IMR-90 (cell line): ENCODE data around the gene CHMP4A. TPM values are rescaled to one million over a fixed set of nuclear protein-coding genes. Genes with fewer than 3 reads are reported as not detected.

Source experiments
- ATAC-seq: fragments of 200-7000 bp; cut with Tn5 transposase; 2 replicates; pipeline ENCODE4 v1.9.1; 2020; ENCODE audit warnings: low read depth, mild to moderate bottlenecking, moderate library complexity
- BruUV-seq: library from RNA; stranded (reverse); fragments of 400-500 nt; replicated peaks from 2 replicates; lab custom pipeline; 2021; lab: Mats Ljungman, UMichigan
- CTCF ChIA-PET: fragments of 300-600 bp; formaldehyde crosslinking; extraction: SDS; loops from one replicate; lab custom pipeline; 2021; ENCODE audit warnings: antibody characterized with exemption; lab: Yijun Ruan, JAX
- POLR2A ChIA-PET: fragments of 300-600 bp; sonication (Branson Sonifier 250); formaldehyde crosslinking; loops from one replicate; lab custom pipeline; 2022; ENCODE audit warnings: antibody characterized with exemption; ENCODE audit not compliant: unreplicated experiment; lab: Charles Lee
- DNase-seq: peaks from one replicate; pipeline ENCODE4 v3.0.0; 2013
- H2AFZ ChIP-seq: replicated peaks from 2 replicates; pipeline ENCODE3; 2013; ENCODE audit warnings: low read length, mild to moderate bottlenecking; ENCODE audit not compliant: poor library complexity
- H2AK5ac ChIP-seq: 2 replicates; pipeline ENCODE4 v1.6.1; 2013; ENCODE audit warnings: low read depth, low read length, inconsistent platforms
- H2AK9ac ChIP-seq: replicated peaks from 2 replicates; pipeline ENCODE3; 2013; ENCODE audit warnings: mild to moderate bottlenecking, low read depth, low read length, moderate library complexity; ENCODE audit not compliant: poor library complexity
- H2BK120ac ChIP-seq: 2 replicates; pipeline ENCODE4 v1.6.1; 2013; ENCODE audit warnings: low read depth, low read length, inconsistent platforms
- H2BK15ac ChIP-seq: 3 replicates; pipeline ENCODE4 v1.6.1; 2013; ENCODE audit warnings: low read depth, low read length, inconsistent platforms
- H2BK20ac ChIP-seq: 2 replicates; pipeline ENCODE4 v1.6.1; 2013; ENCODE audit warnings: low read depth, mild to moderate bottlenecking, inconsistent platforms, low read length, moderate library complexity
- H2BK5ac ChIP-seq: 2 replicates; pipeline ENCODE4 v1.6.1; 2013; ENCODE audit warnings: mild to moderate bottlenecking, low read depth, low read length, inconsistent platforms; ENCODE audit not compliant: poor library complexity, severe bottlenecking
- H3K14ac ChIP-seq: replicated peaks from 2 replicates; pipeline ENCODE4 v1.6.1; 2013; ENCODE audit warnings: low read depth, low read length, inconsistent platforms
- H3K18ac ChIP-seq: 2 replicates; pipeline ENCODE4 v1.6.1; 2013; ENCODE audit warnings: low read depth, low read length, control low read depth
- H3K23ac ChIP-seq: 2 replicates; pipeline ENCODE4 v1.6.1; 2013; ENCODE audit warnings: low read depth, low read length, inconsistent platforms
- H3K27ac ChIP-seq: 2 replicates; pipeline ENCODE4 v1.5.1; 2013; ENCODE audit warnings: mild to moderate bottlenecking, control low read depth, low read length; ENCODE audit not compliant: insufficient read depth
- H3K27me3 ChIP-seq: 2 replicates; pipeline ENCODE4 v1.6.1; 2013; ENCODE audit warnings: low read length; ENCODE audit not compliant: control insufficient read depth, insufficient read depth
- H3K36me3 ChIP-seq: 2 replicates; pipeline ENCODE4 v1.6.1; 2013; ENCODE audit warnings: low read length, mixed read lengths; ENCODE audit not compliant: control insufficient read depth, insufficient read depth
- H3K4ac ChIP-seq: 2 replicates; pipeline ENCODE4 v1.6.1; 2013; ENCODE audit warnings: low read depth, low read length, inconsistent platforms
- H3K4me1 ChIP-seq: 2 replicates; pipeline ENCODE4 v1.6.1; 2013; ENCODE audit warnings: low read length, mixed read lengths; ENCODE audit not compliant: control insufficient read depth, insufficient read depth
- H3K4me2 ChIP-seq: 2 replicates; pipeline ENCODE4 v1.6.1; 2013; ENCODE audit warnings: low read depth, mild to moderate bottlenecking, control low read depth, low read length, moderate library complexity
- H3K4me3 ChIP-seq: 2 replicates; pipeline ENCODE4 v1.5.1; 2013; ENCODE audit warnings: low read depth, mild to moderate bottlenecking, control low read depth, low read length, moderate library complexity; ENCODE audit not compliant: insufficient read depth
- H3K56ac ChIP-seq: 2 replicates; pipeline ENCODE4 v1.6.1; 2013; ENCODE audit warnings: low read length, inconsistent platforms; ENCODE audit not compliant: insufficient read depth; ENCODE audit errors: extremely low read depth
- H3K79me1 ChIP-seq, 2 experiments: 2 replicates each; pipeline ENCODE4 v1.6.1; 2013; ENCODE audit warnings: low read length in 2 of 2, inconsistent platforms in 1 of 2, low read depth in 1 of 2
- H3K9ac ChIP-seq: 2 replicates; pipeline ENCODE4 v1.6.1; 2013; ENCODE audit warnings: low read depth, low read length, control low read depth
- H3K9me1 ChIP-seq: 2 replicates; pipeline ENCODE4 v1.6.1; 2013; ENCODE audit warnings: low read length, inconsistent platforms; ENCODE audit not compliant: insufficient read depth
- H3K9me3 ChIP-seq: 2 replicates; pipeline ENCODE4 v1.6.1; 2013; ENCODE audit warnings: low read length; ENCODE audit not compliant: control insufficient read depth, insufficient read depth
- H4K20me1 ChIP-seq: 2 replicates; pipeline ENCODE4 v1.6.1; 2013; ENCODE audit warnings: low read length, inconsistent platforms; ENCODE audit not compliant: insufficient read depth
- H4K5ac ChIP-seq: 2 replicates; pipeline ENCODE4 v1.6.1; 2013; ENCODE audit warnings: mild to moderate bottlenecking, low read depth, low read length, control low read depth
- H4K8ac ChIP-seq, 2 experiments: 2 replicates each; pipeline ENCODE4 v1.6.1; 2013; ENCODE audit warnings: low read depth in 2 of 2, low read length in 2 of 2, control low read depth in 1 of 2, inconsistent platforms in 1 of 2
- H4K91ac ChIP-seq: 2 replicates; pipeline ENCODE4 v1.6.1; 2013; ENCODE audit warnings: low read depth, low read length, inconsistent platforms; ENCODE audit not compliant: insufficient read depth
- BHLHE40 ChIP-seq: fragments of 150-350 bp; IDR thresholded peaks from 2 replicates; pipeline ENCODE4 v1.6.1; 2016; ENCODE audit warnings: mild to moderate bottlenecking, low read depth, low read length
- CTCF ChIP-seq: conservative IDR thresholded peaks from 2 replicates; pipeline ENCODE4 v1.5.1; 2012; ENCODE audit warnings: mild to moderate bottlenecking, low read depth, low read length, improper control_type of control experiment
- RCOR1 ChIP-seq: IDR thresholded peaks from 2 replicates; pipeline ENCODE4 v1.6.1; 2012; ENCODE audit warnings: mild to moderate bottlenecking, low read length, improper control_type of control experiment; ENCODE audit not compliant: insufficient replicate concordance
- WGBS, 2 experiments: methylation state at CpG; one replicate each; pipeline versions ENCODE4 v1.1.5 to v1.1.7; 2013; ENCODE audit warnings: missing lambda C conversion rate in 2 of 2; ENCODE audit not compliant: insufficient read length in 1 of 2; ENCODE audit errors: extremely low coverage in 2 of 2; 5-methylcytosine and 5-hydroxymethylcytosine counted together
- dilution Hi-C: fragments of 300-500 bp; cut with HindIII; formaldehyde crosslinking; loops from one replicate; pipeline ENCODE4 v1.14.3; 2018; ENCODE audit warnings: low sequenced_read_pairs; ENCODE audit not compliant: unreplicated experiment
- in situ Hi-C: fragments of 300-500 bp; cut with MboI; formaldehyde crosslinking; loops from 3 replicates; pipeline ENCODE4 v1.14.3; 2019; ENCODE audit warnings: low sequenced_read_pairs, inconsistent platforms, mixed read lengths
- intact Hi-C: fragments of 100-400 bp; cut with micrococcal nuclease; formaldehyde crosslinking; loops from 2 replicates; pipeline ENCODE4 v1.10.0; 2022
- polyA plus RNA-seq, 3 experiments: library from polyadenylated mRNA; depleted of rRNA; stranded (reverse); fragments of >200 nt; gene quantifications; 2 replicates each; pipeline ENCODE4 v1.2.3, GENCODE V29; 2012; ENCODE audit warnings: low replicate concordance in 1 of 3
- total RNA-seq: library from RNA; depleted of rRNA; stranded (reverse); fragments of >200 nt; gene quantifications from 2 replicates; pipeline ENCODE4 v1.2.3, GENCODE V29; 2012

Gene CHMP4A
- total and polyA plus RNA-seq, 2 of the 4 experiments (the other 2 are of a cell fraction) = 22.0 to 63.8 TPM

DNA sequence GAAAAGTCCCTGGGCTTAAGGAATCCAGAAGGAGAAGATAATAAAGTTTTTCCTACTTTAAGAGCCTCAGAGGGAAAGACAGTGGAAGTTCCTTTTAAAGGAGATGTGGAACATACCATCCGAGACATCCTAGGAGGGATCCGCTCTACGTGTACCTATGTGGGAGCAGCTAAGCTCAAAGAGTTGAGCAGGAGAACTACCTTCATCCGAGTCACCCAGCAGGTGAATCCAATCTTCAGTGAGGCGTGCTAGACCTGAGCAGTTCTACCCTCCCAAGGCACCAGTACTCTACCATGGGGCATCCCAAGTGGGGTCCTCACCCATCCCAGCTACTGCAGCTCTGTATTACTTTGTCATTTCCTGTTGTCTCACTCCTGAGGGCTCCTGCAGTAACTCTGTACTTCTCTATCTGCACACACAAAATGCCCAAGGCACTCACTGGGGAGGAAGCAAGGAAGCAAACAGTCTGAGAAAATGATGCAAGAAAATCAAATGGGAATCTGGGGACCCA, 25.3 kb upstream of the CHMP4A start:
- H3K9me3 ChIP-seq = no peaks in the 10 kb centered on the region
- H2BK20ac ChIP-seq = no peak overlapping the region
- CTCF ChIA-PET = interaction anchor here (1.2 kb wide), 1 partner anchor 59 kb away, joined by 3 read pairs; no protein-coding TSS in a partner anchor
- no peak for DNase-seq
- no peak overlapping the region for H3K14ac ChIP-seq
- no TSS peak for BruUV-seq
- H3K4me3 ChIP-seq = no peak overlapping the region
- no peak overlapping the region for H4K5ac ChIP-seq
- dilution Hi-C loops (no loop called here), in situ Hi-C loops (loop anchor here (10.0 kb wide), 1 partner anchor 196 kb away; no protein-coding TSS in a partner anchor), intact Hi-C loops (no loop called here)
- H2AFZ ChIP-seq = no peak overlapping the region
- no peak for TF ChIP-seq CTCF
- TF ChIP-seq BHLHE40 = no peak
- no peak for TF ChIP-seq RCOR1
- no peak overlapping the region for H2BK5ac ChIP-seq
- H4K91ac ChIP-seq = no peak overlapping the region
- H3K18ac ChIP-seq = no peak overlapping the region
- H3K9ac ChIP-seq = no peak overlapping the region
- H4K8ac ChIP-seq = no peak overlapping the region
- POLR2A ChIA-PET = no interaction called here
- peaks cover 44% of the 10 kb centered on the region for H3K36me3 ChIP-seq
- no peak overlapping the region for H2AK9ac ChIP-seq
- WGBS, 2 experiments = 95% methylated on average over 3 of the region's 5 CpGs; no CpG with 5 or more reads in 1 of the 2 experiments
- H3K79me1 ChIP-seq = peaks cover 56 to 82% of the 10 kb centered on the region in 2 experiments
- H2BK15ac ChIP-seq = no peak overlapping the region
- no peak overlapping the region for H3K23ac ChIP-seq
- no peak overlapping the region for H2BK120ac ChIP-seq
- peaks cover 4% of the 10 kb centered on the region for H4K20me1 ChIP-seq
- peaks cover 14% of the 10 kb centered on the region for H3K4me1 ChIP-seq
- H2AK5ac ChIP-seq = no peak overlapping the region
- ATAC-seq = no peak
- no peak overlapping the region for H3K27ac ChIP-seq
- H3K9me1 ChIP-seq = peaks cover 24% of the 10 kb centered on the region
- H3K27me3 ChIP-seq = no peaks in the 10 kb centered on the region
- no peak overlapping the region for H3K56ac ChIP-seq
- no peak overlapping the region for H3K4me2 ChIP-seq
- no peak overlapping the region for H3K4ac ChIP-seq
